ENCODE data around the gene KDM2A.

DNA sequence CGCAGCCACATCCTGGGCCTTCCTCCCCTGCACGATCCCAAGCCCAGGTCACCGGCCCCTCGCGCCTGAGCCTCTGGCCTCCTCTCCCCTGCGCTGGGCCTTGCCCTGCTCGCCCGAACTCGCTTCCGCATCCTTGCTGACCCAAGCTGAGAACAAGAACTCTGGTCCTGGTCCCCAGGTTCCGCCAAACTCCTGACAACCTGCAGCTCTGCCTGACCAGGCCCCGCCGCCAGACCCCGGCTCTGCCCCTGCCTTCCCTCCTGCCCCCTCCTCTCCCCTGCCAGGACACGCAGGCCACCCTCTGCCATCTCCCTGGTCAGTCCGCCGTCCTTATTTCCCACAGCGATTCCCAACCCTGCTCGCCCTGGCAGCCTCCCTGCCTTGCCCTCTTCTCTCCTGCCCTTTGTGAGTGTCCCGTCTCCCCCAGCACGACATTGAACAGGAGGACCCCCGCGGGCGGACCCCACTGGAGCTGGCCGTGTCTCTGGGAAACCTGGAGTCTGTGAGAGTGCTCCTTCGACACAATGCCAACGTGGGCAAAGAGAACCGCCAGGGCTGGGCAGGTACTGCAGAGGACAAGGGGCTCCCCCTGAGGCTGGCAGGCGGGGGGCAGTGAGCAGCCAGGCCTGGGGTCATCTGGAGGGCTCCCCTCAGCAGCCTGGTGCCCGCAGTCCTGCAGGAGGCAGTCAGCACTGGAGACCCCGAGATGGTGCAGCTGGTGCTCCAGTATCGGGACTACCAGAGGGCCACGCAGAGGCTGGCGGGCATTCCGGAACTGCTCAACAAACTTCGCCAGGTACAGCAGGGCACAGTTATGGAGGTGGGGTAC, 170.8 kb downstream of the KDM2A start:
- TF ChIP-seq POLR2A (IDR thresholded peaks at IDR 0.05), result no peak
- TF ChIP-seq, protein P1, sequence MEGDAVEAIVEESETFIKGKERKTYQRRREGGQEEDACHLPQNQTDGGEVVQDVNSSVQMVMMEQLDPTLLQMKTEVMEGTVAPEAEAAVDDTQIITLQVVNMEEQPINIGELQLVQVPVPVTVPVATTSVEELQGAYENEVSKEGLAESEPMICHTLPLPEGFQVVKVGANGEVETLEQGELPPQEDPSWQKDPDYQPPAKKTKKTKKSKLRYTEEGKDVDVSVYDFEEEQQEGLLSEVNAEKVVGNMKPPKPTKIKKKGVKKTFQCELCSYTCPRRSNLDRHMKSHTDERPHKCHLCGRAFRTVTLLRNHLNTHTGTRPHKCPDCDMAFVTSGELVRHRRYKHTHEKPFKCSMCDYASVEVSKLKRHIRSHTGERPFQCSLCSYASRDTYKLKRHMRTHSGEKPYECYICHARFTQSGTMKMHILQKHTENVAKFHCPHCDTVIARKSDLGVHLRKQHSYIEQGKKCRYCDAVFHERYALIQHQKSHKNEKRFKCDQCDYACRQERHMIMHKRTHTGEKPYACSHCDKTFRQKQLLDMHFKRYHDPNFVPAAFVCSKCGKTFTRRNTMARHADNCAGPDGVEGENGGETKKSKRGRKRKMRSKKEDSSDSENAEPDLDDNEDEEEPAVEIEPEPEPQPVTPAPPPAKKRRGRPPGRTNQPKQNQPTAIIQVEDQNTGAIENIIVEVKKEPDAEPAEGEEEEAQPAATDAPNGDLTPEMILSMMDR (IDR thresholded peaks at IDR 0.05), result no peak

Measured in uterus (tissue), 2 donors.